ENCODE measurements around the gene ERC1. TPM values are rescaled to one million over a fixed set of nuclear protein-coding genes. Genes with fewer than 3 reads are reported as not detected.

ERC1 gene
- total and polyA plus RNA-seq, 4 donors = 7.4 to 78.2 (median 39.8) TPM

DNA sequence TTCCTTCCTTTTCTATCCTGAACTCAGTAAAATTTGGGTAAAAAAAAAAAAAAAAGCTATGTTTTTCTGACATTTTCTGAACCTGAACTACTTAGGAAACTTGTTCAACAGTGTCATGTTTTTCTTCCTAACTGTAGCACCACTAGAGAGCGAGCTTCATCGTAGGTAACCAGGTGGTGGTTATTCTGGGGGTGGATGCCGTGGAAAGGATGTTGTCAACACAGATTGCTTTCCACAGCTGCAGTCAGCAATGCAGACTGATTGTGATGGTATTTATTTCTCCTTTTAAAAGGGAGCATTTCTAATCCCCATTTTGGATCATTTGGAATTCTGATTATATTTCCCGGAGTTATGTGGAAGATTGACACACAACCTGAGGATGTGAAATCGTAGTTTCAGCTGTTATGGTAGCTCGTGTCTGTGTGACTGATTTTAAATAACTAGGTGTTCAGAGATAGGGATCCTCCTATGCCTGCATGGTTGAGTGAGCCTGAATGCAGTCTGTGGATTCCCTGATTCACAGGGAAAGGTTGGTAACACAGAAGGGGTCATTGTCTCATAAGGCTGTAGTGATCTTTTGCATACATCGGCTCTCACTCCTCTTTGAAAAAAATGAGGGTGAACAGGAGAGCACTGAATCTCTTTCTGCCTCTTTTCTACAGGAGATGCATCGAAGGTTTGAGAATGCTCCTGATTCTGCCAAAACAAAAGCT is 113.2 kb downstream of the ERC1 start:
- no peaks in the 10 kb centered on the region for H3K9me3 ChIP-seq (ENCODE audit: control insufficient read depth in 4 of 4, insufficient read depth in 3 of 4, low read length in 3 of 4)
- ATAC-seq (ENCODE audit: insufficient read depth, low FRiP score) (no peak), DNase-seq (no peak)
- no peaks in the 10 kb centered on the region for H3K27me3 ChIP-seq (ENCODE audit: control insufficient read depth in 3 of 3, insufficient read depth in 3 of 3, low read length in 2 of 3)
- H3K27ac ChIP-seq (ENCODE audit: low read depth in 1 of 2, low read length in 1 of 2) = no peak overlapping the region
- H3K4me1 ChIP-seq (ENCODE audit: control insufficient read depth in 5 of 5, insufficient read depth in 5 of 5, low read length in 5 of 5) = peaks cover 0 to 9% (median 0%) of the 10 kb centered on the region in 5 donors
- WGBS, 2 donors = 88 to 90% methylated on average over 8 of the region's 8 CpGs
- TF ChIP-seq, protein P1, sequence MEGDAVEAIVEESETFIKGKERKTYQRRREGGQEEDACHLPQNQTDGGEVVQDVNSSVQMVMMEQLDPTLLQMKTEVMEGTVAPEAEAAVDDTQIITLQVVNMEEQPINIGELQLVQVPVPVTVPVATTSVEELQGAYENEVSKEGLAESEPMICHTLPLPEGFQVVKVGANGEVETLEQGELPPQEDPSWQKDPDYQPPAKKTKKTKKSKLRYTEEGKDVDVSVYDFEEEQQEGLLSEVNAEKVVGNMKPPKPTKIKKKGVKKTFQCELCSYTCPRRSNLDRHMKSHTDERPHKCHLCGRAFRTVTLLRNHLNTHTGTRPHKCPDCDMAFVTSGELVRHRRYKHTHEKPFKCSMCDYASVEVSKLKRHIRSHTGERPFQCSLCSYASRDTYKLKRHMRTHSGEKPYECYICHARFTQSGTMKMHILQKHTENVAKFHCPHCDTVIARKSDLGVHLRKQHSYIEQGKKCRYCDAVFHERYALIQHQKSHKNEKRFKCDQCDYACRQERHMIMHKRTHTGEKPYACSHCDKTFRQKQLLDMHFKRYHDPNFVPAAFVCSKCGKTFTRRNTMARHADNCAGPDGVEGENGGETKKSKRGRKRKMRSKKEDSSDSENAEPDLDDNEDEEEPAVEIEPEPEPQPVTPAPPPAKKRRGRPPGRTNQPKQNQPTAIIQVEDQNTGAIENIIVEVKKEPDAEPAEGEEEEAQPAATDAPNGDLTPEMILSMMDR (IDR thresholded peaks at IDR 0.05; ENCODE audit: control extremely low read depth, extremely low read depth) = no peak
- H3K4me3 ChIP-seq = no peak overlapping the region
- H3K36me3 ChIP-seq (ENCODE audit: control insufficient read depth in 4 of 4, insufficient read depth in 4 of 4, low read length in 4 of 4) = peaks cover 0 to 4% (median 1%) of the 10 kb centered on the region in 4 donors
- H3K9ac ChIP-seq (ENCODE audit: insufficient read depth in 1 of 2, low read length in 2 of 2) = no peak overlapping the region

DNA sequence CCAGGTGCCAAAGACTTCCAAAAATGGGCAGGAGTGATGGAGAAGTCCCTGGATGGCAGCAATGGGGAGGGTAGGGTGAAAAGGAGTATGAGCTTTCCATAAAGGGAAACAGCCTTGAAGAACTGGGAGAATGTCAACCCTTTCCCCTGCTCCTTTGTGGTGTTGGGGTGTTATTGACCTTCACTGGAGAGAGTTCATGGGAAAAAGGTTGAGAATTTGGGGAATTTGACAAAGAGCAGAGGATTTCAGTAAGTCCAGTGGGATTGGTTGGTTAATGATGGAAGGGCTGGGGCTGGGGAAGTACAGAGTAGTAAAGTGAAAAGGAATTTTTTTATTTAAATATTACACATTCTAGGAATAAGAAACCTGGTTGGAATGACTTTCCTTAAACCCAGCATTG is 116.6 kb downstream of the ERC1 start:
- Histone ChIP-seq H3K4me3 (no peak overlapping the region), H3K4me1 (ENCODE audit: control insufficient read depth in 5 of 5, insufficient read depth in 5 of 5, low read length in 5 of 5) (peaks cover 0 to 9% (median 0%) of the 10 kb centered on the region in 5 donors), H3K27me3 (ENCODE audit: control insufficient read depth in 3 of 3, insufficient read depth in 3 of 3, low read length in 2 of 3) (no peaks in the 10 kb centered on the region), H3K27ac (ENCODE audit: low read depth in 1 of 2, low read length in 1 of 2) (no peak overlapping the region), H3K9ac (ENCODE audit: insufficient read depth in 1 of 2, low read length in 2 of 2) (no peak overlapping the region), H3K9me3 (ENCODE audit: control insufficient read depth in 4 of 4, insufficient read depth in 3 of 4, low read length in 3 of 4) (no peaks in the 10 kb centered on the region), H3K36me3 (ENCODE audit: control insufficient read depth in 4 of 4, insufficient read depth in 4 of 4, low read length in 4 of 4) (peaks cover 2 to 12% (median 7%) of the 10 kb centered on the region in 4 donors)
- TF ChIP-seq, protein P1 (IDR thresholded peaks at IDR 0.05; ENCODE audit: control extremely low read depth, extremely low read depth) = no peak
- no peak for ATAC-seq (ENCODE audit: insufficient read depth, low FRiP score)
- DNase-seq = no peak

DNA sequence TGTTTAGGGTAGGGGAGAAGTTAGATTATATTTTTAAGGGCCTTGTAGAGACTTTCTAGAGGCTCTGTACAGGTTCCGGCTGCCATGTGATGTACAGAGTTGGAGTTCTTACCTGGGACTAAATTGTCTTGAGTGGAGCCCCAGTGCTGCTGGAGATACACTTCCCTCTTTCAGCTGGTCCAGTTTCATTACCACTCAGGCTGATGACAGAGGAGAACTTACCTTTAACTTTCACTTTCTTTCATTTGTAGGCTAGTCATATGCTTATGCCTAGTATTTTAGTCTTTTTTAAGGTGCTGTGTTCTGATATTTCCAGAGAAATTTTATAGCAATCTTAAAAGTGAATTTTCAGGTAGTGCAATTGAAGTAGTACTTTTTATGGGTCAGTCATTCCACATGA is 117.3 kb downstream of the ERC1 start:
- DNase-seq = no peak
- Histone ChIP-seq H3K9ac (ENCODE audit: insufficient read depth in 1 of 2, low read length in 2 of 2) (no peak overlapping the region), H3K27ac (ENCODE audit: low read depth in 1 of 2, low read length in 1 of 2) (no peak overlapping the region), H3K36me3 (ENCODE audit: control insufficient read depth in 4 of 4, insufficient read depth in 4 of 4, low read length in 4 of 4) (peaks cover 2 to 12% (median 7%) of the 10 kb centered on the region in 4 donors), H3K4me3 (no peak overlapping the region), H3K9me3 (ENCODE audit: control insufficient read depth in 4 of 4, insufficient read depth in 3 of 4, low read length in 3 of 4) (no peaks in the 10 kb centered on the region), H3K27me3 (ENCODE audit: control insufficient read depth in 3 of 3, insufficient read depth in 3 of 3, low read length in 2 of 3) (no peaks in the 10 kb centered on the region), H3K4me1 (ENCODE audit: control insufficient read depth in 5 of 5, insufficient read depth in 5 of 5, low read length in 5 of 5) (peaks cover 0 to 5% (median 0%) of the 10 kb centered on the region in 5 donors)
- no peak for ATAC-seq (ENCODE audit: insufficient read depth, low FRiP score)
- WGBS, 2 donors = 94 to 95% methylated on average over 1 of the region's 1 CpG
- TF ChIP-seq, protein P1 (IDR thresholded peaks at IDR 0.05; ENCODE audit: control extremely low read depth, extremely low read depth) = no peak

Measured in lung (tissue), 12 donors.